Measurements from ENCODE around the gene NUDT11. TPM values are rescaled to one million over a fixed set of nuclear protein-coding genes. Genes with fewer than 3 reads are reported as not detected.

Gene NUDT11
- total RNA-seq, result 12.2 and 16.0 TPM in 2 replicates

GRCh38 chrX:51496501-51497291, at the start of gene NUDT11:
TSS of gene NUDT11 (minus strand) at chrX:51496592. CDS start at chrX:51496444, 148 bp downstream.

Other genes starting within 250 kb of the NUDT11 start
- 6.2 and 6.3 TPM in 2 replicates for gene NUDT10, start 163.8 kb downstream of the NUDT11 start, total RNA-seq
- not detected in 2 replicates for gene CENPVL3, start 122.3 kb upstream of the NUDT11 start, total RNA-seq
- gene CENPVL2, start 186.2 kb upstream of the NUDT11 start, total RNA-seq, result not detected in 2 replicates
- gene CENPVL1, start 213.9 kb upstream of the NUDT11 start, total RNA-seq, result not detected in 2 replicates
- 8.1 and 8.4 TPM in 2 replicates for gene GSPT2, start 246.8 kb upstream of the NUDT11 start, total RNA-seq